K562 (cell line): ENCODE data around the gene GATAD2B. TPM values are rescaled to one million over a fixed set of nuclear protein-coding genes. Genes with fewer than 3 reads are reported as not detected.
A peak's percentile ranks its signal among the peaks of the same experiment; 100 is the strongest.

Source experiments
- ATAC-seq: fragments of 200-7000 bp; cut with Tn5 transposase; 3 replicates; pipeline ENCODE4 v1.9.1; 2020; ENCODE audit warnings: moderate library complexity
- BruUV-seq: library from RNA; stranded (reverse); fragments of 400-500 nt; replicated peaks from 2 replicates; lab custom pipeline; 2021; lab: Mats Ljungman, UMichigan
- CTCF ChIA-PET: fragments of 300-600 bp; formaldehyde crosslinking; extraction: SDS; loops from one replicate; lab custom pipeline; 2021; ENCODE audit warnings: low intra/inter-chr PET ratio; lab: Yijun Ruan, JAX
- POLR2A ChIA-PET: fragments of 300-600, 350-650 bp; sonication (Branson Sonifier 250); formaldehyde crosslinking; extraction: SDS; loops from one replicate; lab custom pipeline; 2021; ENCODE audit warnings: antibody characterized with exemption, inconsistent platforms; lab: Yijun Ruan, JAX
- DNase-seq, 4 experiments: peaks; one replicate each; pipeline versions ENCODE4 v3.0.0 to v3.0.0-alpha.2; 2011 to 2018; ENCODE audit warnings: low spot score in 3 of 4, mixed read lengths in 3 of 4; ENCODE audit errors: extremely low read depth in 1 of 4
- FAIRE-seq: peaks from 2 replicates; lab custom pipeline; 2011; peaks lifted over from hg19 to GRCh38; lab: Jason Lieb, UNC
- H2AFZ ChIP-seq: 2 replicates; pipeline ENCODE4 v1.6.0; 2011; ENCODE audit warnings: low read depth, low read length, control low read depth, inconsistent platforms
- H3K27ac ChIP-seq: fragments of 200-600 bp; 3 replicates; pipeline ENCODE4 v1.8.0; 2011; ENCODE audit warnings: low read depth, mild to moderate bottlenecking, control low read depth, inconsistent platforms, low read length, moderate library complexity, mixed read lengths; ENCODE audit errors: extremely low read depth
- H3K27me3 ChIP-seq, 2 experiments: fragments of 300-600 bp in 1 of 2; 2 replicates in 1 of 2; 3 replicates in 1 of 2; pipeline versions ENCODE4 v1.6.0 to v1.8.0; 2011; ENCODE audit warnings: inconsistent platforms in 2 of 2, low read length in 2 of 2, mild to moderate bottlenecking in 1 of 2, mixed read lengths in 1 of 2, moderate library complexity in 1 of 2; ENCODE audit not compliant: control insufficient read depth in 2 of 2, insufficient read depth in 2 of 2
- H3K36me3 ChIP-seq: fragments of 300-600 bp; 3 replicates; pipeline ENCODE4 v1.8.0; 2011; ENCODE audit warnings: mild to moderate bottlenecking, low read length, inconsistent platforms; ENCODE audit not compliant: control insufficient read depth, insufficient read depth
- H3K4me1 ChIP-seq, 2 experiments: fragments of 200-600 bp in 1 of 2; replicated peaks in 1 of 2; 2 replicates in 1 of 2; 3 replicates in 1 of 2; pipeline versions ENCODE4 v1.5.1 to v1.8.0; 2011; ENCODE audit warnings: inconsistent platforms in 2 of 2, low read length in 2 of 2, mild to moderate bottlenecking in 1 of 2, mixed read lengths in 1 of 2, moderate library complexity in 1 of 2; ENCODE audit not compliant: control insufficient read depth in 2 of 2, insufficient read depth in 2 of 2
- H3K4me2 ChIP-seq: 2 replicates; pipeline ENCODE4 v1.6.1; 2011; ENCODE audit warnings: low read length, control low read depth, inconsistent platforms, mixed read lengths; ENCODE audit not compliant: insufficient read depth
- H3K4me3 ChIP-seq: fragments of 200-600 bp; sonication (generic), shearing (Covaris generic); 2 replicates; pipeline ENCODE4 v1.5.1; 2016; ENCODE audit warnings: control low read depth, inconsistent platforms
- H3K79me2 ChIP-seq: fragments of 200-600 bp; 3 replicates; pipeline ENCODE4 v1.8.0; 2011; ENCODE audit warnings: low read length, inconsistent platforms; ENCODE audit not compliant: control insufficient read depth, insufficient read depth
- H3K9ac ChIP-seq, 2 experiments: 2 replicates each; pipeline versions ENCODE4 v1.6.0 to v1.6.1; 2011; ENCODE audit warnings: low read depth in 2 of 2, low read length in 2 of 2, control low read depth in 1 of 2, inconsistent platforms in 1 of 2, mild to moderate bottlenecking in 1 of 2, mixed read lengths in 1 of 2; ENCODE audit not compliant: insufficient read depth in 1 of 2
- H3K9me1 ChIP-seq: one replicate; pipeline ENCODE4 v1.6.0; 2011; ENCODE audit warnings: inconsistent platforms, mild to moderate bottlenecking, low read length, moderate library complexity; ENCODE audit not compliant: control insufficient read depth, insufficient read depth
- H3K9me3 ChIP-seq: replicated peaks from 2 replicates; pipeline ENCODE4 v1.5.1; 2011; ENCODE audit warnings: low read depth, low read length, inconsistent platforms; ENCODE audit not compliant: control insufficient read depth, insufficient read depth
- H4K20me1 ChIP-seq: replicated peaks from 2 replicates; pipeline ENCODE4 v1.6.1; 2011; ENCODE audit warnings: low read length, inconsistent platforms, mixed read lengths; ENCODE audit not compliant: control insufficient read depth, insufficient read depth
- ATF1 ChIP-seq, 2 experiments: fragments of 450-650 bp in 1 of 2; IDR thresholded peaks; 2 replicates each; pipeline ENCODE4 v1.6.1; 2016; ENCODE audit warnings: missing compliant biosample characterization in 1 of 2, missing genetic modification characterization in 1 of 2
- CBX5 ChIP-seq: IDR thresholded peaks from 2 replicates; pipeline ENCODE4 v1.6.1; 2014; ENCODE audit warnings: low read depth, borderline replicate concordance
- ETV5 ChIP-seq: sonication (generic); formaldehyde crosslinking; IDR thresholded peaks from 2 replicates; pipeline ENCODE4 v1.4.0; 2020; ENCODE audit warnings: low read depth, mild to moderate bottlenecking, missing genetic modification reagents
- KAT7 ChIP-seq: sonication (generic); formaldehyde crosslinking; IDR thresholded peaks from 2 replicates; pipeline ENCODE4 v1.8.0; 2022; ENCODE audit warnings: missing genetic modification reagents, mild to moderate bottlenecking, borderline replicate concordance
- MBD1 ChIP-seq: fragments of 250-450 bp; sonication (Bioruptor Pico); IDR thresholded peaks from 2 replicates; pipeline ENCODE4 v1.8.0; 2022; ENCODE audit warnings: inconsistent platforms
- MECOM ChIP-seq: fragments of 250-450 bp; sonication (Bioruptor Pico); IDR thresholded peaks from 2 replicates; pipeline ENCODE4 v1.8.0; 2022; ENCODE audit warnings: inconsistent platforms
- MXI1 ChIP-seq: IDR thresholded peaks from 2 replicates; pipeline ENCODE4 v1.6.1; 2011; ENCODE audit warnings: low read depth, mild to moderate bottlenecking, improper control_type of control experiment, low read length
- POU5F1 ChIP-seq: fragments of 150-350 bp; IDR thresholded peaks from 2 replicates; pipeline ENCODE4 v1.6.1; 2014; ENCODE audit warnings: borderline replicate concordance, low read length, low read depth, mild to moderate bottlenecking; ENCODE audit not compliant: partially characterized antibody
- SMAD4 ChIP-seq: fragments of 250-450 bp; sonication (Bioruptor Pico); conservative IDR thresholded peaks from 2 replicates; pipeline ENCODE4 v1.8.0; 2021; ENCODE audit warnings: inconsistent platforms, mild to moderate bottlenecking, moderate library complexity
- SMARCA5 ChIP-seq: fragments of 450-650 bp; IDR thresholded peaks from 2 replicates; pipeline ENCODE4 v1.6.1; 2016
- TAF15 ChIP-seq: fragments of 200-400 bp; formaldehyde crosslinking; IDR thresholded peaks from 2 replicates; pipeline ENCODE4 v1.6.1; 2017; ENCODE audit warnings: mild to moderate bottlenecking, low read depth, low read length, moderate library complexity
- ZEB2 ChIP-seq: fragments of 450-650 bp; IDR thresholded peaks from 2 replicates; pipeline ENCODE4 v1.6.1; 2016
- ZFP30 ChIP-seq: fragments of 250-450 bp; sonication (Bioruptor Pico); IDR thresholded peaks from 2 replicates; pipeline ENCODE4 v1.8.0; 2022; ENCODE audit warnings: moderate library complexity, mild to moderate bottlenecking, inconsistent platforms, borderline replicate concordance
- ZNF174 ChIP-seq: fragments of 250-450 bp; sonication (Bioruptor Pico); IDR thresholded peaks from 2 replicates; pipeline ENCODE4 v1.4.0; 2020; ENCODE audit warnings: mild to moderate bottlenecking
- WGBS: fragments of 100-300 bp; shearing (Covaris generic); methylation state at CpG from one replicate; pipeline ENCODE4 v1.1.6; 2016; ENCODE audit warnings: low coverage, mixed read lengths; ENCODE audit not compliant: insufficient coverage; ENCODE audit errors: missing lambda C conversion rate; 5-methylcytosine and 5-hydroxymethylcytosine counted together
- in situ Hi-C: fragments of 300-500 bp; cut with MboI; formaldehyde crosslinking; loops from 4 replicates; pipeline ENCODE4 v1.15.0; 2018; ENCODE audit warnings: inconsistent platforms, mixed read lengths
- intact Hi-C: fragments of 100-400 bp; cut with micrococcal nuclease; formaldehyde crosslinking; loops from 2 replicates; pipeline ENCODE4 v1.14.2; 2022
- polyA plus RNA-seq, 8 experiments: library from polyadenylated mRNA; depleted of rRNA in 4 of 8; stranded (reverse) in 5 of 8; unstranded in 3 of 8; fragments of >200 nt; fragmentation: Nextera tagmentation in 2 of 8; fragmentation: Illumina TruSeq in 1 of 8; extraction: Ambion mirVana in 2 of 8; extraction: Trizol in 1 of 8; gene quantifications; 2 replicates each; pipeline versions ENCODE4 v1.2.1 to v1.2.3, GENCODE V29; 2011 to 2014; ENCODE audit warnings: inconsistent platforms in 1 of 8, missing spikeins in 1 of 8
- total RNA-seq, 7 experiments: library from RNA; depleted of rRNA in 6 of 7; stranded (reverse); fragments of >200 nt in 6 of 7; fragmentation: Illumina TruSeq in 2 of 7; extraction: Trizol in 2 of 7; gene quantifications; 2 replicates each; pipeline versions ENCODE4 v1.2.1 to v1.2.3, GENCODE V29; 2011 to 2021; ENCODE audit warnings: low replicate concordance in 1 of 7
- TF ChIP-seq, protein P1 (sequence below): sonication (generic); formaldehyde crosslinking; IDR thresholded peaks from 2 replicates; pipeline ENCODE4 v1.8.0; 2022; ENCODE audit warnings: mild to moderate bottlenecking, missing genetic modification reagents

The GATAD2B gene
- total and polyA plus RNA-seq, 9 of the 15 experiments (the other 6 are each of a cell fraction or from before 2014, with no cell fraction given) = 1.5 to 40.2 (median 4.9) TPM

DNA sequence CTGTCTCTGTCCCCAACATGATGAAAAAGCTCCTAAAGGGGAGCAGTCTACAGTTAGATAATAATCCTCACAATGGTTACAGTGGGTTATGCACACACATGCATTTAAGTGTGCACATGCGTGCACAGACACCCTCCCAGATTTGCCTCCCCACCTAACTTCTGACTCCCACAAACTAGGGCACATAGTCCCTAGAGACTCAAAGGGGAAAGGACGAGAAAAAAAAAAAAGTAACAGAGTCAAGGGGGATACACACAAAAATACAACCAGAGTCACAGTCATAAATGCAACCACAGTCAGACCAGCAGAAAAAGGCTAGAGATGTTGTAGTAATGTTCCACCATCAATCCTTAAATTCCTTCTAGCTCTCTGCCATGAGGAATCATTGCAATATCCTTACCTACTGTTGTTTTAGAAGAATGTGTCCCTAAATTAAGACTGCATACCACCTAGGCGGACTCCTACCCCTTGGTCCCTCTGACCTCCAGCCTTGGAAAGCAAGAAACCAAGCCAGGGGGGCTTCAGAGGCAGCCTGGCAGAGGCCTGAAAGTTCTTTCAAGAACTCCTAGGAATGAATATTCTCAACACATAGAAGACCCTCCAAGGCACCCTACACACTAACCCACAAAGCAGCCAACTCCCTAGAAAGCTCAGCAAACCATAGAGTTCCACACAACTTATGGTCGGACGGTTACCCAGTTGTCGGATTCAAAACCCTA is 34.4 kb upstream of the GATAD2B start:
- ChIA-PET POLR2A (interaction anchor here (0.7 to 4.9 kb wide), 8 partner anchors 9 to 34 kb away, joined by 3 to 39 read pairs (median 5); partner anchors contain the start of genes CREB3L4, DENND4B, JTB and RPS27), CTCF (no interaction called here)
- Histone ChIP-seq H3K9me1 (no peaks in the 10 kb centered on the region), H3K79me2 (peaks cover 49% of the 10 kb centered on the region), H3K4me1 (peaks cover 21 to 32% of the 10 kb centered on the region in 2 experiments), H3K27me3 (no peaks in the 10 kb centered on the region), H3K27ac (peak overlapping the region; percentile 83; the same call in 2 of the 3 replicates), H2AFZ (peak overlapping the region; percentile 92; the same call in 1 of the 2 replicates), H3K9ac (peak overlapping the region; percentile 83 to 94; a peak in 3 of 4 replicates), H3K4me3 (peak overlapping the region; percentile 94), H4K20me1 (peaks cover 9% of the 10 kb centered on the region; the same call in 1 of the 2 replicates), H3K36me3 (peaks cover 49% of the 10 kb centered on the region), H3K4me2 (peak overlapping the region; percentile 90), H3K9me3 (no peaks in the 10 kb centered on the region)
- no peak for DNase-seq
- peak; percentile 11 for FAIRE-seq
- intact Hi-C loops (no loop called here), in situ Hi-C loops (no loop called here)
- no peak for ATAC-seq
- BruUV-seq = no TSS peak
- 11% methylated on average over 6 of the region's 6 CpGs for WGBS
- no peak for TF ChIP-seq MXI1
- TF ChIP-seq TAF15 = no peak
- TF ChIP-seq ZNF174 (CRISPR knock-in tag) = no peak
- TF ChIP-seq ZFP30 = no peak
- TF ChIP-seq MECOM (CRISPR knock-in tag) = peak; percentile 45; the same call in 1 of the 2 replicates
- TF ChIP-seq SMAD4 (CRISPR knock-in tag) = no peak
- TF ChIP-seq SMARCA5 = no peak
- TF ChIP-seq KAT7 = 0 out of 2 replicates have a peak, but pooled peaks have one; percentile 10
- TF ChIP-seq, protein P1, sequence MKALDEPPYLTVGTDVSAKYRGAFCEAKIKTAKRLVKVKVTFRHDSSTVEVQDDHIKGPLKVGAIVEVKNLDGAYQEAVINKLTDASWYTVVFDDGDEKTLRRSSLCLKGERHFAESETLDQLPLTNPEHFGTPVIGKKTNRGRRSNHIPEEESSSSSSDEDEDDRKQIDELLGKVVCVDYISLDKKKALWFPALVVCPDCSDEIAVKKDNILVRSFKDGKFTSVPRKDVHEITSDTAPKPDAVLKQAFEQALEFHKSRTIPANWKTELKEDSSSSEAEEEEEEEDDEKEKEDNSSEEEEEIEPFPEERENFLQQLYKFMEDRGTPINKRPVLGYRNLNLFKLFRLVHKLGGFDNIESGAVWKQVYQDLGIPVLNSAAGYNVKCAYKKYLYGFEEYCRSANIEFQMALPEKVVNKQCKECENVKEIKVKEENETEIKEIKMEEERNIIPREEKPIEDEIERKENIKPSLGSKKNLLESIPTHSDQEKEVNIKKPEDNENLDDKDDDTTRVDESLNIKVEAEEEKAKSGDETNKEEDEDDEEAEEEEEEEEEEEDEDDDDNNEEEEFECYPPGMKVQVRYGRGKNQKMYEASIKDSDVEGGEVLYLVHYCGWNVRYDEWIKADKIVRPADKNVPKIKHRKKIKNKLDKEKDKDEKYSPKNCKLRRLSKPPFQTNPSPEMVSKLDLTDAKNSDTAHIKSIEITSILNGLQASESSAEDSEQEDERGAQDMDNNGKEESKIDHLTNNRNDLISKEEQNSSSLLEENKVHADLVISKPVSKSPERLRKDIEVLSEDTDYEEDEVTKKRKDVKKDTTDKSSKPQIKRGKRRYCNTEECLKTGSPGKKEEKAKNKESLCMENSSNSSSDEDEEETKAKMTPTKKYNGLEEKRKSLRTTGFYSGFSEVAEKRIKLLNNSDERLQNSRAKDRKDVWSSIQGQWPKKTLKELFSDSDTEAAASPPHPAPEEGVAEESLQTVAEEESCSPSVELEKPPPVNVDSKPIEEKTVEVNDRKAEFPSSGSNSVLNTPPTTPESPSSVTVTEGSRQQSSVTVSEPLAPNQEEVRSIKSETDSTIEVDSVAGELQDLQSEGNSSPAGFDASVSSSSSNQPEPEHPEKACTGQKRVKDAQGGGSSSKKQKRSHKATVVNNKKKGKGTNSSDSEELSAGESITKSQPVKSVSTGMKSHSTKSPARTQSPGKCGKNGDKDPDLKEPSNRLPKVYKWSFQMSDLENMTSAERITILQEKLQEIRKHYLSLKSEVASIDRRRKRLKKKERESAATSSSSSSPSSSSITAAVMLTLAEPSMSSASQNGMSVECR (CRISPR knock-in tag) = no peak
- no peak for TF ChIP-seq POU5F1
- no peak for TF ChIP-seq ZEB2
- TF ChIP-seq ATF1 (CRISPR knock-in tag; IDR thresholded peaks at IDR 0.05) = no peak
- no peak for TF ChIP-seq ATF1 (tag; IDR thresholded peaks at IDR 0.05)
- TF ChIP-seq ETV5 (CRISPR knock-in tag) = no peak
- no peak for TF ChIP-seq MBD1 (CRISPR knock-in tag)
- no peak for TF ChIP-seq CBX5
